ENCODE measurements around the gene CCDC137. TPM values are rescaled to one million over a fixed set of nuclear protein-coding genes. Genes with fewer than 3 reads are reported as not detected.

CCDC137 gene
- total and polyA plus RNA-seq, 2 of the 13 experiments (the other 11 are each of a cell fraction or from before 2014, with no cell fraction given) = 14.6 to 39.1 TPM

DNA sequence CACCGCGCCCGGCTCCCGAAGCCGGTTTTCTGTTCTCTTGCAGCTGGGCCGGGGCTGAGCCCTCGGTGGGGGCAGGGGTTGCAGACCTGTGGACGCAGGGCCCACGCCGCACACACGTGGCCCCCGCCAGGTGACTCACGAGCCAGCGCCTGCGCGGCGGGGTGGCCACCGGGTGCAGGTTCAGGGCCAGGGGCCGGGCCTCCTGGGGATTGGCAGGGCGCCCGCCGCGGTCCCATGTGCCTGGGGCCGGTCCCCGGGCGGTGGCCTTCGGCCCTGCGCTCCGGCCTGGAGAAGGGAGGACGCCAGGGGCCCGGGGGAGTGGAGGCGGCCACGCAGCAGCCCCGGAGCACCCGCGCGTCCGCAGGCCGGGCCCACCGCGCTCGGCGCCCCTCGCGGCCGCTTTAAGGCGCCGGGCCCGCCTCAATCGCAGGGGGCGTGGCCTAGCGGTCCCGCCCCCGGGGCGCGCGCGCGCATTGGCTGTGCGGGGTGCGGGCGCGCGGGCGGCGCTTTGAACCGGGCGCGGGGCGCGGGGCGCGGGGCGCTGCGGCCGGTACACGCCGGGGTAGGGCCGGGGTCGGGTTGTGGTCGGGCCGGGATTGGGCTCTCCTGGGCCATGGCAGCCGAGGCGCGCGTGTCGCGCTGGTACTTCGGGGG lies 45.4 kb downstream of the CCDC137 start, which contains the start of gene SLC25A10 (continued):
- TF ChIP-seq MAZ (IDR thresholded peaks at IDR 0.05; ENCODE audit: borderline replicate concordance, low read depth, low read length) = peak; percentile 93
- TF ChIP-seq MAZ (CRISPR knock-in tag; IDR thresholded peaks at IDR 0.05; ENCODE audit: low read depth) = peak; percentile 85
- TF ChIP-seq, protein P1, sequence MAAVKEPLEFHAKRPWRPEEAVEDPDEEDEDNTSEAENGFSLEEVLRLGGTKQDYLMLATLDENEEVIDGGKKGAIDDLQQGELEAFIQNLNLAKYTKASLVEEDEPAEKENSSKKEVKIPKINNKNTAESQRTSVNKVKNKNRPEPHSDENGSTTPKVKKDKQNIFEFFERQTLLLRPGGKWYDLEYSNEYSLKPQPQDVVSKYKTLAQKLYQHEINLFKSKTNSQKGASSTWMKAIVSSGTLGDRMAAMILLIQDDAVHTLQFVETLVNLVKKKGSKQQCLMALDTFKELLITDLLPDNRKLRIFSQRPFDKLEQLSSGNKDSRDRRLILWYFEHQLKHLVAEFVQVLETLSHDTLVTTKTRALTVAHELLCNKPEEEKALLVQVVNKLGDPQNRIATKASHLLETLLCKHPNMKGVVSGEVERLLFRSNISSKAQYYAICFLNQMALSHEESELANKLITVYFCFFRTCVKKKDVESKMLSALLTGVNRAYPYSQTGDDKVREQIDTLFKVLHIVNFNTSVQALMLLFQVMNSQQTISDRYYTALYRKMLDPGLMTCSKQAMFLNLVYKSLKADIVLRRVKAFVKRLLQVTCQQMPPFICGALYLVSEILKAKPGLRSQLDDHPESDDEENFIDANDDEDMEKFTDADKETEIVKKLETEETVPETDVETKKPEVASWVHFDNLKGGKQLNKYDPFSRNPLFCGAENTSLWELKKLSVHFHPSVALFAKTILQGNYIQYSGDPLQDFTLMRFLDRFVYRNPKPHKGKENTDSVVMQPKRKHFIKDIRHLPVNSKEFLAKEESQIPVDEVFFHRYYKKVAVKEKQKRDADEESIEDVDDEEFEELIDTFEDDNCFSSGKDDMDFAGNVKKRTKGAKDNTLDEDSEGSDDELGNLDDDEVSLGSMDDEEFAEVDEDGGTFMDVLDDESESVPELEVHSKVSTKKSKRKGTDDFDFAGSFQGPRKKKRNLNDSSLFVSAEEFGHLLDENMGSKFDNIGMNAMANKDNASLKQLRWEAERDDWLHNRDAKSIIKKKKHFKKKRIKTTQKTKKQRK (IDR thresholded peaks at IDR 0.05; ENCODE audit: low read length) = no peak
- TF ChIP-seq SNAPC2 (CRISPR knock-in tag; IDR thresholded peaks at IDR 0.05) = peak; percentile 98
- TF ChIP-seq, protein P2, sequence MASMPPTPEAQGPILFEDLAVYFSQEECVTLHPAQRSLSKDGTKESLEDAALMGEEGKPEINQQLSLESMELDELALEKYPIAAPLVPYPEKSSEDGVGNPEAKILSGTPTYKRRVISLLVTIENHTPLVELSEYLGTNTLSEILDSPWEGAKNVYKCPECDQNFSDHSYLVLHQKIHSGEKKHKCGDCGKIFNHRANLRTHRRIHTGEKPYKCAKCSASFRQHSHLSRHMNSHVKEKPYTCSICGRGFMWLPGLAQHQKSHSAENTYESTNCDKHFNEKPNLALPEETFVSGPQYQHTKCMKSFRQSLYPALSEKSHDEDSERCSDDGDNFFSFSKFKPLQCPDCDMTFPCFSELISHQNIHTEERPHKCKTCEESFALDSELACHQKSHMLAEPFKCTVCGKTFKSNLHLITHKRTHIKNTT (CRISPR knock-in tag; IDR thresholded peaks at IDR 0.05) = peak; percentile 78; the same call in 1 of the 2 replicates
- TF ChIP-seq, protein P3, sequence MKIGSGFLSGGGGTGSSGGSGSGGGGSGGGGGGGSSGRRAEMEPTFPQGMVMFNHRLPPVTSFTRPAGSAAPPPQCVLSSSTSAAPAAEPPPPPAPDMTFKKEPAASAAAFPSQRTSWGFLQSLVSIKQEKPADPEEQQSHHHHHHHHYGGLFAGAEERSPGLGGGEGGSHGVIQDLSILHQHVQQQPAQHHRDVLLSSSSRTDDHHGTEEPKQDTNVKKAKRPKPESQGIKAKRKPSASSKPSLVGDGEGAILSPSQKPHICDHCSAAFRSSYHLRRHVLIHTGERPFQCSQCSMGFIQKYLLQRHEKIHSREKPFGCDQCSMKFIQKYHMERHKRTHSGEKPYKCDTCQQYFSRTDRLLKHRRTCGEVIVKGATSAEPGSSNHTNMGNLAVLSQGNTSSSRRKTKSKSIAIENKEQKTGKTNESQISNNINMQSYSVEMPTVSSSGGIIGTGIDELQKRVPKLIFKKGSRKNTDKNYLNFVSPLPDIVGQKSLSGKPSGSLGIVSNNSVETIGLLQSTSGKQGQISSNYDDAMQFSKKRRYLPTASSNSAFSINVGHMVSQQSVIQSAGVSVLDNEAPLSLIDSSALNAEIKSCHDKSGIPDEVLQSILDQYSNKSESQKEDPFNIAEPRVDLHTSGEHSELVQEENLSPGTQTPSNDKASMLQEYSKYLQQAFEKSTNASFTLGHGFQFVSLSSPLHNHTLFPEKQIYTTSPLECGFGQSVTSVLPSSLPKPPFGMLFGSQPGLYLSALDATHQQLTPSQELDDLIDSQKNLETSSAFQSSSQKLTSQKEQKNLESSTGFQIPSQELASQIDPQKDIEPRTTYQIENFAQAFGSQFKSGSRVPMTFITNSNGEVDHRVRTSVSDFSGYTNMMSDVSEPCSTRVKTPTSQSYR (CRISPR knock-in tag; IDR thresholded peaks at IDR 0.05; ENCODE audit: borderline replicate concordance) = peak; percentile 99
- TF ChIP-seq HOXA5 (CRISPR knock-in tag; IDR thresholded peaks at IDR 0.05) = peak; percentile 99
- no peak for TF ChIP-seq SSRP1 (CRISPR knock-in tag; IDR thresholded peaks at IDR 0.05)
- TF ChIP-seq ZNF432 (CRISPR knock-in tag; IDR thresholded peaks at IDR 0.05; ENCODE audit: borderline replicate concordance) = 0 out of 2 replicates have a peak, but pooled peaks have one; percentile 31
- TF ChIP-seq, protein P4, sequence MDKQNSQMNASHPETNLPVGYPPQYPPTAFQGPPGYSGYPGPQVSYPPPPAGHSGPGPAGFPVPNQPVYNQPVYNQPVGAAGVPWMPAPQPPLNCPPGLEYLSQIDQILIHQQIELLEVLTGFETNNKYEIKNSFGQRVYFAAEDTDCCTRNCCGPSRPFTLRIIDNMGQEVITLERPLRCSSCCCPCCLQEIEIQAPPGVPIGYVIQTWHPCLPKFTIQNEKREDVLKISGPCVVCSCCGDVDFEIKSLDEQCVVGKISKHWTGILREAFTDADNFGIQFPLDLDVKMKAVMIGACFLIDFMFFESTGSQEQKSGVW (CRISPR knock-in tag; IDR thresholded peaks at IDR 0.05; ENCODE audit: borderline replicate concordance) = peak; percentile 96; the same call in 1 of the 2 replicates
- TF ChIP-seq KDM5A (IDR thresholded peaks at IDR 0.05; ENCODE audit: borderline replicate concordance, low read length) = no peak; the same call in none of the 2 replicates
- no peak; the same call in 1 of the 2 replicates for TF ChIP-seq SETDB1 (CRISPR knock-in tag; IDR thresholded peaks at IDR 0.05; ENCODE audit: borderline replicate concordance)
- TF ChIP-seq SIX1 (CRISPR knock-in tag; IDR thresholded peaks at IDR 0.05; ENCODE audit: borderline replicate concordance) = 0 out of 2 replicates have a peak, but pooled peaks have one; percentile 36
- peak; percentile 70 for TF ChIP-seq SIN3A (IDR thresholded peaks at IDR 0.05; ENCODE audit: borderline replicate concordance, low read depth, low read length)
- TF ChIP-seq, protein P5, sequence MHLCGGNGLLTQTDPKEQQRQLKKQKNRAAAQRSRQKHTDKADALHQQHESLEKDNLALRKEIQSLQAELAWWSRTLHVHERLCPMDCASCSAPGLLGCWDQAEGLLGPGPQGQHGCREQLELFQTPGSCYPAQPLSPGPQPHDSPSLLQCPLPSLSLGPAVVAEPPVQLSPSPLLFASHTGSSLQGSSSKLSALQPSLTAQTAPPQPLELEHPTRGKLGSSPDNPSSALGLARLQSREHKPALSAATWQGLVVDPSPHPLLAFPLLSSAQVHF (CRISPR knock-in tag; IDR thresholded peaks at IDR 0.05) = peak; percentile 98
- TF ChIP-seq KDM6A (CRISPR knock-in tag; IDR thresholded peaks at IDR 0.05; ENCODE audit: low read depth) = peak; percentile 85
- peak; percentile 99 for TF ChIP-seq ZSCAN12 (CRISPR knock-in tag; IDR thresholded peaks at IDR 0.05)
- TF ChIP-seq HIVEP1 (CRISPR knock-in tag; IDR thresholded peaks at IDR 0.05) = peak; percentile 92
- TF ChIP-seq ZNF839 (CRISPR knock-in tag; IDR thresholded peaks at IDR 0.05; ENCODE audit: borderline replicate concordance) = peak; percentile 93
- TF ChIP-seq, protein P6, sequence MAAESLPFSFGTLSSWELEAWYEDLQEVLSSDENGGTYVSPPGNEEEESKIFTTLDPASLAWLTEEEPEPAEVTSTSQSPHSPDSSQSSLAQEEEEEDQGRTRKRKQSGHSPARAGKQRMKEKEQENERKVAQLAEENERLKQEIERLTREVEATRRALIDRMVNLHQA (CRISPR knock-in tag; IDR thresholded peaks at IDR 0.05) = peak; percentile 78; the same call in 1 of the 2 replicates
